Measurements from ENCODE around the gene CHMP6.

DNA sequence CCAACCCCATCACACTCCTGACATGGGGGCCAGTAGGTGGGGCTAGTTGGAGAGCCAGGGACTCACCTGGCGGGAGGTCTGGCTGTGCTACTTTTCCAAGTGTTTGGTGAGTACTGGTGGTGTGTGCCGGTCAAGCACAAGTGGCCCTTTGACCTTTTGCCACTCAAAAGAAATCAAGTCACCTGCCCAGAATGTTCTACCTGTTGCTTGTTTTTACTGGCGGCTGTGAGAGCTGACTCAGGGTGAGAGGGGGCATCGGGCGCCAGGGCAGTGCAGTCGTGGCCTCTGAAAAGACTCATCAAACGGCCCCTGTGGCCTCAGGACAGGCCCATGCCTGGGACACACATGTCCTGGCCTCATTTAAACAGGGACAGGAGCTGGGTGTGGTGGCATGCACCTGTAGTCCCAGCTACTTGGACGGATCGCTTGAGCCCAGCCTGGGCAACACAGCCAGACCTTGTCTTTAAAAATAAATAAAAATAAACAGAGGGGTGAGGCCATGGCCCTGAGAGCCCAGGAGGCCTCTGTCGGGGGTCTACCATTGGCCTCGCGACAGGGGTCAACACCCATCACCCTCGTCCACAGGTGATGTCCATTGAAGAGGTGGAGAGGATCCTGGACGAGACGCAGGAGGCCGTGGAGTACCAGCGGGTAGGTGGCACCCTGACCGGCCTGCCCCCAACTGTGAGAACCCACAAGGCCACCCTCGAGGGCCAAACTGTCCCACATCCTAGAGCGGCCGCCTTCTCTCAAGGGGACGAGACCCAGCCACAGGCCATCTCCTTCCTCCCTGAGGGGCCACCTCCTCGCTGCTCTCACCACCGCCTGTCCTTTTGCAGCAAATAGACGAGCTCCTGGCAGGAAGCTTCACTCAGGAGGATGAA lies 5.0 kb downstream of the CHMP6 start:
- TF ChIP-seq, protein P1, sequence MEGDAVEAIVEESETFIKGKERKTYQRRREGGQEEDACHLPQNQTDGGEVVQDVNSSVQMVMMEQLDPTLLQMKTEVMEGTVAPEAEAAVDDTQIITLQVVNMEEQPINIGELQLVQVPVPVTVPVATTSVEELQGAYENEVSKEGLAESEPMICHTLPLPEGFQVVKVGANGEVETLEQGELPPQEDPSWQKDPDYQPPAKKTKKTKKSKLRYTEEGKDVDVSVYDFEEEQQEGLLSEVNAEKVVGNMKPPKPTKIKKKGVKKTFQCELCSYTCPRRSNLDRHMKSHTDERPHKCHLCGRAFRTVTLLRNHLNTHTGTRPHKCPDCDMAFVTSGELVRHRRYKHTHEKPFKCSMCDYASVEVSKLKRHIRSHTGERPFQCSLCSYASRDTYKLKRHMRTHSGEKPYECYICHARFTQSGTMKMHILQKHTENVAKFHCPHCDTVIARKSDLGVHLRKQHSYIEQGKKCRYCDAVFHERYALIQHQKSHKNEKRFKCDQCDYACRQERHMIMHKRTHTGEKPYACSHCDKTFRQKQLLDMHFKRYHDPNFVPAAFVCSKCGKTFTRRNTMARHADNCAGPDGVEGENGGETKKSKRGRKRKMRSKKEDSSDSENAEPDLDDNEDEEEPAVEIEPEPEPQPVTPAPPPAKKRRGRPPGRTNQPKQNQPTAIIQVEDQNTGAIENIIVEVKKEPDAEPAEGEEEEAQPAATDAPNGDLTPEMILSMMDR (IDR thresholded peaks at IDR 0.05), result no peak
- TF ChIP-seq POLR2A (IDR thresholded peaks at IDR 0.05), result no peak

All from lower leg skin (tissue), 3 donors.